GM12878 (cell line): Measurements from ENCODE around the gene SLU7. TPM values are rescaled to one million over a fixed set of nuclear protein-coding genes. Genes with fewer than 3 reads are reported as not detected.

Experiments used
- ATAC-seq: fragments of 200-7000 bp; cut with Tn5 transposase; 3 replicates; pipeline ENCODE4 v1.9.1; 2020; ENCODE audit warnings: mild to moderate bottlenecking, moderate library complexity
- BruUV-seq: library from RNA; stranded (reverse); fragments of 400-500 nt; replicated peaks from 2 replicates; lab custom pipeline; 2021; lab: Mats Ljungman, UMichigan
- CTCF ChIA-PET: fragments of 300-600 bp; sonication (Branson Sonifier 250); formaldehyde crosslinking; extraction: SDS; loops from one replicate; lab custom pipeline; 2021; ENCODE audit warnings: inconsistent platforms; lab: Yijun Ruan, JAX
- POLR2A ChIA-PET: fragments of 350-600 bp; formaldehyde crosslinking; extraction: SDS; loops from one replicate; lab custom pipeline; 2021; ENCODE audit warnings: inconsistent platforms; lab: Charles Lee
- RAD21 ChIA-PET: fragments of 300-600 bp; sonication (Branson Sonifier 250); formaldehyde crosslinking; loops from one replicate; lab custom pipeline; 2023; ENCODE audit warnings: antibody characterized with exemption; ENCODE audit not compliant: unreplicated experiment; lab: Charles Lee
- SMC1A ChIA-PET: fragments of 300-600 bp; sonication (Branson Sonifier 250); formaldehyde crosslinking; loops from one replicate; lab custom pipeline; 2023; ENCODE audit not compliant: unreplicated experiment, uncharacterized antibody; lab: Charles Lee
- DNase-seq: peaks from one replicate; pipeline ENCODE4 v3.0.0-alpha.2; 2011; ENCODE audit warnings: low read depth, low spot score
- FAIRE-seq: peaks from 3 replicates; lab custom pipeline; 2011; peaks lifted over from hg19 to GRCh38; lab: Jason Lieb, UNC
- H2AFZ ChIP-seq: 2 replicates; pipeline ENCODE4 v1.6.0; 2011; ENCODE audit warnings: low read depth, low read length, control low read depth; ENCODE audit not compliant: control insufficient read depth
- H3K27ac ChIP-seq: 2 replicates; pipeline ENCODE4 v1.5.1; 2011; ENCODE audit warnings: control low read depth; ENCODE audit not compliant: control insufficient read depth, insufficient read depth
- H3K27me3 ChIP-seq, 2 experiments: replicated peaks in 1 of 2; 2 replicates each; pipeline versions ENCODE4 v1.6.0 to v1.6.1; 2011; ENCODE audit warnings: low read length in 1 of 2; ENCODE audit not compliant: control insufficient read depth in 2 of 2, insufficient read depth in 2 of 2
- H3K36me3 ChIP-seq, 2 experiments: 2 replicates each; pipeline ENCODE4 v1.5.1; 2011; ENCODE audit warnings: low read length in 1 of 2; ENCODE audit not compliant: control insufficient read depth in 2 of 2, insufficient read depth in 2 of 2
- H3K4me1 ChIP-seq: 2 replicates; pipeline ENCODE4 v1.6.1; 2011; ENCODE audit warnings: mild to moderate bottlenecking, low read length, moderate library complexity, mixed read lengths; ENCODE audit not compliant: control insufficient read depth, insufficient read depth
- H3K4me2 ChIP-seq: 2 replicates; pipeline ENCODE4 v1.6.0; 2011; ENCODE audit warnings: control low read depth; ENCODE audit not compliant: control insufficient read depth, insufficient read depth
- H3K4me3 ChIP-seq: fragments of 200-600 bp; sonication (generic); 2 replicates; pipeline ENCODE4 v1.5.1; 2016
- H3K79me2 ChIP-seq: 2 replicates; pipeline ENCODE4 v1.6.0; 2011; ENCODE audit warnings: low read length; ENCODE audit not compliant: control insufficient read depth, insufficient read depth
- H3K9ac ChIP-seq: 2 replicates; pipeline ENCODE4 v1.8.0; 2011; ENCODE audit warnings: low read length, control low read depth, mixed read lengths; ENCODE audit not compliant: control insufficient read depth, insufficient read depth
- H3K9me3 ChIP-seq: replicated peaks from 3 replicates; pipeline ENCODE4 v1.5.1; 2011; ENCODE audit warnings: mild to moderate bottlenecking, low read length; ENCODE audit not compliant: control insufficient read depth, insufficient read depth
- H4K20me1 ChIP-seq: 2 replicates; pipeline ENCODE4 v1.6.0; 2011; ENCODE audit not compliant: control insufficient read depth, insufficient read depth
- EED ChIP-seq: sonication (generic); IDR thresholded peaks from 2 replicates; pipeline ENCODE4 v1.6.1; 2016; ENCODE audit warnings: antibody characterized with exemption, low read depth
- NR2C2 ChIP-seq: IDR thresholded peaks from 2 replicates; pipeline ENCODE4 v1.6.1; 2011; ENCODE audit warnings: borderline replicate concordance, low read depth; ENCODE audit not compliant: control insufficient read depth, insufficient read length
- PAX8 ChIP-seq: fragments of 450-650 bp; IDR thresholded peaks from 2 replicates; pipeline ENCODE4 v1.6.1; 2017; ENCODE audit warnings: mild to moderate bottlenecking, moderate library complexity
- SREBF1 ChIP-seq: IDR thresholded peaks from 2 replicates; pipeline ENCODE4 v1.6.1; 2012; ENCODE audit warnings: mild to moderate bottlenecking, low read length
- WGBS: methylation state at CpG from one replicate; pipeline ENCODE4 v1.1.6; 2016; ENCODE audit warnings: low lambda C conversion rate; ENCODE audit not compliant: insufficient replicate concordance, insufficient coverage; ENCODE audit errors: missing lambda C conversion rate; 5-methylcytosine and 5-hydroxymethylcytosine counted together
- in situ Hi-C: fragments of 300-500 bp; cut with MboI; formaldehyde crosslinking; loops from 9 replicates; pipeline ENCODE4 v1.14.3; 2018; ENCODE audit warnings: mixed read lengths
- intact Hi-C: fragments of 100-400 bp; cut with micrococcal nuclease; formaldehyde crosslinking; loops from one replicate; pipeline ENCODE4 v1.14.2; 2022; ENCODE audit not compliant: unreplicated experiment
- polyA plus RNA-seq, 11 experiments: library from polyadenylated mRNA; depleted of rRNA in 4 of 11; unstranded in 6 of 11; stranded (reverse) in 5 of 11; fragments of >200 nt; fragmentation: Nextera tagmentation in 4 of 11; fragmentation: Illumina TruSeq in 1 of 11; extraction: Ambion mirVana in 4 of 11; extraction: Trizol in 1 of 11; gene quantifications; 1 replicate in 1 of 11; 2 replicates in 10 of 11; pipeline versions ENCODE4 v1.2.1 to v1.2.3, GENCODE V29; 2011 to 2016; ENCODE audit warnings: inconsistent platforms in 2 of 11, missing spikeins in 2 of 11, low read depth in 1 of 11
- total RNA-seq, 4 experiments: library from RNA; depleted of rRNA in 3 of 4; stranded (reverse); fragments of >200 nt in 3 of 4; fragmentation: Illumina TruSeq in 1 of 4; extraction: Trizol in 1 of 4; gene quantifications; 2 replicates each; pipeline versions ENCODE4 v1.2.1 to v1.2.3, GENCODE V29; 2013 to 2021

The SLU7 gene
- total and polyA plus RNA-seq, 10 of the 15 experiments (the other 5 are each of a cell fraction or from before 2014, with no cell fraction given): 32.7 to 55.2 (median 46.6) TPM

- no peak for TF ChIP-seq NR2C2
- no peak for TF ChIP-seq PAX8
Observed at GRCh38 chr5:160457252-160457651, 38.4 kb upstream of the SLU7 start (continued).

GRCh38 chr5:160456480-160457177 is 37.7 kb upstream of the SLU7 start:
- H3K4me3 ChIP-seq: no peak overlapping the region
- H3K9me3 ChIP-seq: no peaks in the 10 kb centered on the region; the same call in 2 of the 3 replicates
- peaks cover 6% of the 10 kb centered on the region for H3K79me2 ChIP-seq
- peaks cover 52% of the 10 kb centered on the region for H3K4me1 ChIP-seq
- peak overlapping the region; percentile 39; the same call in 1 of the 2 replicates for H3K4me2 ChIP-seq
- ATAC-seq (no peak), FAIRE-seq (no peak), DNase-seq (no peak)
- BruUV-seq: no TSS peak
- intact Hi-C loops: no loop called here
- 89% methylated on average over 9 of the region's 9 CpGs for WGBS
- ChIA-PET CTCF (interaction anchor here (0.9 to 6.2 kb wide), 2 partner anchors 11 to 16 kb away, joined by 3 to 127 read pairs; no protein-coding TSS in a partner anchor), SMC1A (interaction anchor here (0.9 to 15.7 kb wide), 4 partner anchors 8 to 16 kb away, joined by 3 to 511 read pairs (median 12); no protein-coding TSS in a partner anchor), POLR2A (interaction anchor here (0.6 to 6.2 kb wide), 4 partner anchors 9 to 16 kb away, joined by 3 to 97 read pairs (median 4); no protein-coding TSS in a partner anchor), RAD21 (interaction anchor here (0.7 to 6.0 kb wide), 3 partner anchors 10 to 70 kb away, joined by 3 to 152 read pairs (median 3); no protein-coding TSS in a partner anchor)
- H3K36me3 ChIP-seq: no peaks in the 10 kb centered on the region
- H3K27me3 ChIP-seq: no peaks in the 10 kb centered on the region
- no peak overlapping the region for H3K9ac ChIP-seq
- peak; percentile 64 for TF ChIP-seq EED
- TF ChIP-seq SREBF1: no peak
- in situ Hi-C loops: no loop called here
- peak overlapping the region; percentile 71; the same call in 1 of the 2 replicates for H3K27ac ChIP-seq
- H2AFZ ChIP-seq: no peak overlapping the region
- no peaks in the 10 kb centered on the region for H4K20me1 ChIP-seq
